Fibroblast of the conjunctiva (primary cell): Measurements from ENCODE around the gene CD200.
A peak's percentile ranks its signal among the peaks of the same experiment; 100 is the strongest.

ENCODE experiments used
- DNase-seq: peaks from one replicate; pipeline ENCODE4 v3.0.0-alpha.2; 2010; ENCODE audit warnings: low read depth

Gene CD200

GRCh38 chr3:112333002-112333380 is at the start of gene CD200:
Gene CD200, plus strand, starts transcription at chr3:112333156. Its CDS starts 57 bp downstream, at chr3:112333213.
- DNase-seq = peak; percentile 13

GRCh38 chr3:112289011-112289410 is 43.9 kb upstream of the CD200 start:
- no peak for DNase-seq

GRCh38 chr3:112293368-112294321 is 39.3 kb upstream of the CD200 start, which contains the start of gene SLC9C1:
Gene SLC9C1, minus strand, starts transcription at chr3:112294216. Its CDS starts 7,425 bp downstream, at chr3:112286791.
- DNase-seq = peak; percentile 73

- DNase-seq = no peak
Measured at GRCh38 chr3:112297714-112298113, 35.2 kb upstream of the CD200 start.

GRCh38 chr3:112298781-112299180 is 34.2 kb upstream of the CD200 start:
- no peak for DNase-seq

GRCh38 chr3:112302150-112302830 is 30.7 kb upstream of the CD200 start:
- DNase-seq = no peak

- no peak for DNase-seq
Measured at GRCh38 chr3:112302881-112303763, 29.8 kb upstream of the CD200 start.

GRCh38 chr3:112303764-112304325 is 29.1 kb upstream of the CD200 start:
- no peak for DNase-seq

- no peak for DNase-seq
Measured at GRCh38 chr3:112304611-112305010, 28.3 kb upstream of the CD200 start.

- no peak for DNase-seq
Measured at GRCh38 chr3:112306825-112307224, 26.1 kb upstream of the CD200 start.

GRCh38 chr3:112307557-112307956 is 25.4 kb upstream of the CD200 start:
- no peak for DNase-seq

- DNase-seq = no peak
Measured at GRCh38 chr3:112308151-112308911, 24.6 kb upstream of the CD200 start.

GRCh38 chr3:112314649-112315048 is 18.3 kb upstream of the CD200 start:
- no peak for DNase-seq

GRCh38 chr3:112315791-112316190 is 17.2 kb upstream of the CD200 start:
- no peak for DNase-seq

- no peak for DNase-seq
Measured at GRCh38 chr3:112319516-112320276, 13.3 kb upstream of the CD200 start.

- no peak for DNase-seq
Measured at GRCh38 chr3:112320691-112321090, 12.3 kb upstream of the CD200 start.

- DNase-seq = no peak
Measured at GRCh38 chr3:112321867-112322652, 10.9 kb upstream of the CD200 start.

- peak; percentile 55 for DNase-seq
Measured at GRCh38 chr3:112327371-112327951, 5.5 kb upstream of the CD200 start.

GRCh38 chr3:112331851-112332250 is 1.1 kb upstream of the CD200 start:
- no peak for DNase-seq
